ENCODE measurements around the gene CCDC158. TPM values are rescaled to one million over a fixed set of nuclear protein-coding genes. Genes with fewer than 3 reads are reported as not detected.

The CCDC158 gene
- total and polyA plus RNA-seq, 10 of the 15 experiments (the other 5 are each of a cell fraction or from before 2014, with no cell fraction given): not detected

DNA sequence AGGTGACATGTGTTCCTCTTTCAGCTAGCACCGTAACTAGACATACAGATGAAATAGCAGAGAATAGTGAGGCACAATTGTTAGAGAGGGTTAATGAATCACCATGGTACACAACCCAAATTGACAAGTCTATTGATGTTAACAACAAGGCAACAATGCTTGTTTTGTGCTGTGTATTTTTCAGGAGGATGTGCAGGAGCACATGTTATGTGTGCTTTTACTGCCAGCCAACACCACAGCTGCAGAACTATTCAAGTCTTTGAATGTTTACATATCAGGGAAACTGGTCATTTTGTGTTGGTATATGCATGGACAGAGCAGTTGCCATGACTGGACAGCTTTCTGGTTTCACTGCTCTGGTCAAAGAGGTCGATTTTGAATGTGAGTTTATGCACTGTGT lies 81.6 kb downstream of the CCDC158 start (continued):
- TF ChIP-seq CUX1 (IDR thresholded peaks at IDR 0.05; ENCODE audit: insufficient replicate concordance, low read depth, low read length): no peak

- Histone ChIP-seq H3K27me3 (replicated peaks in 1 of 2; ENCODE audit: control insufficient read depth in 2 of 2, insufficient read depth in 2 of 2, low read length in 1 of 2) (no peaks in the 10 kb centered on the region; a peak in 1 of 4 replicates), H3K4me1 (ENCODE audit: control insufficient read depth, insufficient read depth, low read length) (no peaks in the 10 kb centered on the region), H4K20me1 (ENCODE audit: control insufficient read depth, insufficient read depth) (no peaks in the 10 kb centered on the region), H3K9ac (ENCODE audit: control insufficient read depth, insufficient read depth, low read length) (no peak overlapping the region), H3K36me3 (ENCODE audit: control insufficient read depth in 2 of 2, insufficient read depth in 2 of 2, low read length in 1 of 2) (no peaks in the 10 kb centered on the region), H3K79me2 (ENCODE audit: control insufficient read depth, insufficient read depth, low read length) (no peaks in the 10 kb centered on the region), H3K9me3 (replicated peaks; ENCODE audit: control insufficient read depth, insufficient read depth, low read length) (no peaks in the 10 kb centered on the region), H3K4me3 (no peak overlapping the region), H3K4me2 (ENCODE audit: control insufficient read depth, insufficient read depth) (no peak overlapping the region), H2AFZ (ENCODE audit: control insufficient read depth, low read depth, low read length) (no peak overlapping the region), H3K27ac (ENCODE audit: control insufficient read depth, insufficient read depth) (no peak overlapping the region)
- FAIRE-seq (no peak), ATAC-seq (no peak), DNase-seq (ENCODE audit: low read depth, low spot score) (no peak)
- ChIA-PET CTCF (interaction anchor here (1.0 kb wide), 1 partner anchor 419 kb away, joined by 3 read pairs; no protein-coding TSS in a partner anchor), POLR2A (no interaction called here), SMC1A (ENCODE audit: uncharacterized antibody, unreplicated experiment) (interaction anchor here (1.2 kb wide), 1 partner anchor 293 kb away, joined by 3 read pairs; no protein-coding TSS in a partner anchor), RAD21 (ENCODE audit: unreplicated experiment) (no interaction called here)
- no TSS peak for BruUV-seq (replicated peaks)
- in situ Hi-C loops (cut with MboI): no loop called here
- WGBS (ENCODE audit: insufficient coverage, insufficient replicate concordance, low lambda C conversion rate, missing lambda C conversion rate): 66% methylated on average over 3 of the region's 3 CpGs
- intact Hi-C loops (cut with micrococcal nuclease; ENCODE audit: unreplicated experiment): no loop called here
- TF ChIP-seq REST (IDR thresholded peaks at IDR 0.05; ENCODE audit: low read depth, low read length) (no peak), CEBPB (IDR thresholded peaks at IDR 0.05; ENCODE audit: borderline replicate concordance in 1 of 2, low read depth in 2 of 2, low read length in 2 of 2) (no peak), KLF5 (IDR thresholded peaks at IDR 0.05; ENCODE audit: partially characterized antibody) (no peak), ZNF592 (IDR thresholded peaks at IDR 0.05) (no peak), USF2 (IDR thresholded peaks at IDR 0.05; ENCODE audit: borderline replicate concordance, low read depth, low read length) (no peak), BMI1 (IDR thresholded peaks at IDR 0.05; ENCODE audit: borderline replicate concordance) (no peak)
These were observed 86.1 kb downstream of the CCDC158 start for GRCh38 chr4:76334885-76335284.

All from GM12878 (cell line).